Lung (tissue), 12 donors: ENCODE results near the gene ARL6IP4. TPM values are rescaled to one million over a fixed set of nuclear protein-coding genes. Genes with fewer than 3 reads are reported as not detected.

Experiments used
- ATAC-seq: fragments of 200-7000 bp; cut with Tn5 transposase; one replicate; pipeline ENCODE4 v1.9.1; 2020; ENCODE audit warnings: moderate number of reproducible peaks; ENCODE audit not compliant: insufficient read depth, low FRiP score
- DNase-seq, 3 donors: peaks; one replicate each; pipeline ENCODE4 v3.0.0-alpha.2; 2013 to 2017
- H3K27ac ChIP-seq, 2 donors: one replicate each; pipeline ENCODE4 v1.5.1; 2013; ENCODE audit warnings: mild to moderate bottlenecking in 2 of 2, moderate library complexity in 2 of 2, control low read depth in 1 of 2, inconsistent platforms in 1 of 2, low read depth in 1 of 2, low read length in 1 of 2
- H3K27me3 ChIP-seq, 3 donors: one replicate each; pipeline ENCODE4 v1.5.1; 2013; ENCODE audit warnings: low read length in 2 of 3; ENCODE audit not compliant: control insufficient read depth in 3 of 3, insufficient read depth in 3 of 3
- H3K36me3 ChIP-seq, 4 donors: one replicate each; pipeline ENCODE4 v1.5.1; 2013; ENCODE audit warnings: low read length in 4 of 4, mild to moderate bottlenecking in 1 of 4, moderate library complexity in 1 of 4; ENCODE audit not compliant: control insufficient read depth in 4 of 4, insufficient read depth in 4 of 4
- H3K4me1 ChIP-seq, 5 donors: one replicate each; pipeline ENCODE4 v1.5.1; 2013; ENCODE audit warnings: low read length in 5 of 5, mild to moderate bottlenecking in 2 of 5, moderate library complexity in 1 of 5; ENCODE audit not compliant: control insufficient read depth in 5 of 5, insufficient read depth in 5 of 5
- H3K4me3 ChIP-seq: one replicate; pipeline ENCODE4 v1.5.1; 2013; ENCODE audit warnings: mild to moderate bottlenecking, control low read depth, moderate library complexity
- H3K9ac ChIP-seq, 2 donors: one replicate each; pipeline ENCODE4 v1.5.1; 2013; ENCODE audit warnings: low read length in 2 of 2, control low read depth in 1 of 2; ENCODE audit not compliant: insufficient read depth in 1 of 2
- H3K9me3 ChIP-seq, 4 donors: one replicate each; pipeline ENCODE4 v1.5.1; 2013; ENCODE audit warnings: low read length in 3 of 4, mild to moderate bottlenecking in 1 of 4, moderate library complexity in 1 of 4; ENCODE audit not compliant: control insufficient read depth in 4 of 4, insufficient read depth in 3 of 4
- CTCF ChIP-seq: IDR thresholded peaks from 2 replicates; pipeline ENCODE4 v1.5.1; 2012; ENCODE audit warnings: mild to moderate bottlenecking; ENCODE audit errors: control extremely low read depth, extremely low read depth
- WGBS, 2 donors: extraction: QIAGEN DNeasy Blood & Tissue Kit; methylation state at CpG; one replicate each; pipeline ENCODE4 v1.1.7; 2013; 5-methylcytosine and 5-hydroxymethylcytosine counted together
- polyA plus RNA-seq, 2 donors: library from polyadenylated mRNA; stranded (reverse); fragments of 200-250 nt; gene quantifications; one replicate each; pipeline ENCODE4 v1.2.1, GENCODE V29; 2013
- total RNA-seq, 2 donors: library from RNA; depleted of rRNA in 1 of 2; stranded (reverse); fragments of >200 nt in 1 of 2; gene quantifications; one replicate each; pipeline ENCODE4 v1.2.1, GENCODE V29; 2014 to 2021
- donor health status: control.
- donor health status: control.
- donor health status: Bipolar disorder and iron deficiency.
- donor health status: healthy.
- donor health status: DM: yes; HTN: yes; CAD: no.

The ARL6IP4 gene
- total and polyA plus RNA-seq, 4 donors: 83.6 to 354 (median 192) TPM

- WGBS, 2 donors: 75 to 84% methylated on average over 28 of the region's 28 CpGs
- Histone ChIP-seq H3K4me1 (peaks cover 3 to 53% (median 34%) of the 10 kb centered on the region in 5 donors), H3K9ac (peak overlapping the region; percentile 19 to 24), H3K9me3 (no peaks in the 10 kb centered on the region), H3K36me3 (peaks cover 0 to 23% (median 9%) of the 10 kb centered on the region in 4 donors), H3K4me3 (no peak overlapping the region), H3K27ac (peak overlapping the region in 1 of 2 donors; percentile 2), H3K27me3 (no peaks in the 10 kb centered on the region)
- no peak for ATAC-seq
- DNase-seq: no peak
- no peak for TF ChIP-seq CTCF
Measured at GRCh38 chr12:122979001-122979907, 1.2 kb upstream of the ARL6IP4 start.

GRCh38 chr12:122979908-122980182 is 636 bp upstream of the ARL6IP4 start:
- DNase-seq (no peak), ATAC-seq (no peak)
- TF ChIP-seq CTCF: no peak
- peak overlapping the region; percentile 92 to 94 for H3K27ac ChIP-seq
- peak overlapping the region; percentile 19 to 24 for H3K9ac ChIP-seq
- H3K27me3 ChIP-seq: no peaks in the 10 kb centered on the region
- H3K4me3 ChIP-seq: peak overlapping the region; percentile 87
- WGBS, 2 donors: 3 to 11% methylated on average over 7 of the region's 7 CpGs
- peaks cover 0 to 25% (median 9%) of the 10 kb centered on the region in 4 donors for H3K36me3 ChIP-seq
- peaks cover 3 to 59% (median 40%) of the 10 kb centered on the region in 5 donors for H3K4me1 ChIP-seq
- H3K9me3 ChIP-seq: no peaks in the 10 kb centered on the region

GRCh38 chr12:122981036-122981471 is 573 bp downstream of the ARL6IP4 start:
- Histone ChIP-seq H3K27ac (peak overlapping the region; percentile 92 to 94), H3K36me3 (peaks cover 0 to 35% (median 8%) of the 10 kb centered on the region in 4 donors), H3K4me1 (peaks cover 3 to 61% (median 42%) of the 10 kb centered on the region in 5 donors), H3K9me3 (no peaks in the 10 kb centered on the region), H3K27me3 (no peaks in the 10 kb centered on the region), H3K4me3 (peak overlapping the region; percentile 87), H3K9ac (peak overlapping the region; percentile 25 to 65)
- TF ChIP-seq CTCF: no peak
- 1% methylated on average over 34 to 40 of the region's 40 CpGs for WGBS, 2 donors
- ATAC-seq (no peak), DNase-seq (peak in 1 of 3 donors; percentile 32)
